HG02623 (cell line): Measurements from ENCODE around the gene SERPINE1.
A peak's percentile ranks its signal among the peaks of the same experiment; 100 is the strongest.

ENCODE experiments used
- ATAC-seq: cut with Tn5 transposase; IDR thresholded peaks from one replicate; pipeline ENCODE4 v1.9.1; 2021; ENCODE audit warnings: moderate library complexity; ENCODE audit not compliant: unreplicated experiment

Gene SERPINE1

DNA sequence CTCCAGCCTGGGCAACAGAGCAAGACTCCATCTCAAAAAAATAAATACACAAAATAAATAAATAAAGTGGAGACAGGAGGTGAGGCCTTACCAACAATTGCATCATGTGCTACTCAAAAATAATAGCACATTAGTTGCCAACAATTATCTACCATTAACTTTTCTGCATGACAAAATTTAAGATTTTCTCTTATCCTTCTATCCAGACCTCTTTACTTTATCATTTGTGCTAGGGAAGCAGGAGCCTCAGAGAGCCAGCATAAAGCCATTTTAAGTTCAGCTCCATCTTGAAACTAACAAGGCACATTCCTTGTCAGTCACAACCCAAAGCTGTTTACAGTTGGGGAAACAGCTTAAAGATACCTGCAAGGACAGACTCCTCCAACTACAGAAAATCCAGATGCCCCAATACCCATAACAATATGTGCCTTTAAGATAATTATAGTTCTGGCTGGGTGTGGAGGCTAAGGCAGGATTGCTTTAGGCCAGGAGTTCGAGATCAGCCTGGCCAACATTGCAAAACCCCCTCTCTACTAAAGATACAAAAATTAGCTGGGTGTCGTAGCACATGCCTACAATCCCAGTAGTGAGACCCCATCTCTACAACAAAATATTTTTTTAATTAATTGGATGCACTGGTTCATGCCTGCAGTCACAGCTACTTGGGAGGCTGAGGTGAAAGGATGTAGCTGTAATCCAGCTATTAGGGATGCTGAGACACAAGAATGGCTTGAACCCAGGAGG, 25.2 kb downstream of the SERPINE1 start:
- no peak for ATAC-seq

DNA sequence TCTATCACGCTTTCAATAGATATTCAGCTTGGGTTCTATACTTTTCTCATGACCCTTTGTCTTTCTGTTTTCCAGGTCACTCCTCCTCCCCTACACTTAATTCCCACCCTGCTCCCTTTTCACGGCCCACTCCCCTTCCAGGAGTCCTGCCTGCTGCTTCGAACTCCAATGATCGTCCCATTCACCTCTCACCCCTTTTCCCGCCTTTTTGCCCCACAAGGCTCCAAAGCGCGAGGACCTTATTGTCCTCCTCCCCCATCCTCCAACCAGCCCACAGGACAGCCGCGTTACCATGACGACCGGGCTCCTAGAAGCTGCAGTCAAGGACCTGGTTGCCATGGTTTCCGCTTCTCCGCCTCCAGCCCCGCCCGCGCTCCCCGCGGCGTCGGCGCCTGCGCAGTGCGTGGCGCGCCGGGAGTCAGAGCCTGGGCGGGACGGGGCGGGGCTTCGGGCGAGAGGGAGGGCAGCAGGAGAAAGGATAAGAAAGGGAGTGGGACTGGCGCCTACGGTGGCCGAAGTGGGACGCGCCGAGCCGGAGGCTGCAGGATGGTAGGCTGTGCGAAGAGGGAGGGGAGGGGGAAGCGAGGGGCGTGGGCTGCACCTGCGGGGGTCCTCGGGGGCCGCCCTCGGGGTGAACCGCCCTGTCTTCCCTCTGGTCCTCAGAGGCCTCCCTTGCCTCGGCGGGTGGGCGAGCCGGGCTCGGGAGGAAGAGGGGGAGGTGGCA, 27.2 kb downstream of the SERPINE1 start, which contains the start of gene AP1S1:
TSS of gene AP1S1 (plus strand) at position 508 of the 724 bp plus-strand sequence. CDS start at position 547, 39 bp downstream.
- peak; percentile 76 for ATAC-seq

DNA sequence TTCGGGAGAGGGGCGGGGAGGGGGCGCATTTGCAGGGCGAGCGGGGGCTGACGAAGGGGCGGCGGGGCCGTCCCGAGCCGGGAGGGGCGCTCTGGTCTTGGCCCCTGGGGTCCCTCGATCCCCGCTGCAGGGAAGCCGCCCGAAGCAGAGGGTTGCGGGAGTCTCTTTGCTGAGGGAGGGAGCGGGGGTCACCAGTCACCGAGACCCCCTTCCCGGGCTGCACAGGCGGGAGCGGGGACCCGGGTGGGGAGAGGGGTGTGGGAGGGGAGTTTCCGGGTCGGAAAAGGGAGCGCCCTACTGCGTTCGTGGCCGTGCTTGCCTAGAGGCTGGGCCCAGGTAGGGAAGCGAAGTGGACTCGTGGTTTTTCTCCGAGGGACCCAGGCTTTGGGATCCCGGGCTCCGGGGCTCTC, 27.8 kb downstream of the SERPINE1 start:
- peak; percentile 18 for ATAC-seq

DNA sequence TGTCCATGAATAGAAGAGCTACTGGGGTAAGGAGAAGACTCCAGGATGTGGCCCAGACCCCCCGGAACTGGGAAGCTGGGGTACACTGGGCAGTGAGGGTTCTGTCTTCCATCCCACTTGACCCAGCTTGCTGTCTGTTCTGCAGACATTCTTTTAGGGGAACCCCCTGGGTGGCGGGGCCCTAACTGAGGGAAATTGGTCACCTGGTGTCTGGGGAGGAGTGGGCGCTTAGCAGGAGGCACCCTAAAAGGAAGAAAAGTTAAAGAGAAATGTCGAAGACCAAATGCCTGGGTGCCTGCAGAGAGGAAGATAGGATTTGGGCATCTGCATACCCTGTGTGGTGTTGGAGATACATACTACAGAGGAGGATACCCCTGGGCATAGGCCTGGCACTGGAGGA, 28.4 kb downstream of the SERPINE1 start:
- no peak for ATAC-seq

DNA sequence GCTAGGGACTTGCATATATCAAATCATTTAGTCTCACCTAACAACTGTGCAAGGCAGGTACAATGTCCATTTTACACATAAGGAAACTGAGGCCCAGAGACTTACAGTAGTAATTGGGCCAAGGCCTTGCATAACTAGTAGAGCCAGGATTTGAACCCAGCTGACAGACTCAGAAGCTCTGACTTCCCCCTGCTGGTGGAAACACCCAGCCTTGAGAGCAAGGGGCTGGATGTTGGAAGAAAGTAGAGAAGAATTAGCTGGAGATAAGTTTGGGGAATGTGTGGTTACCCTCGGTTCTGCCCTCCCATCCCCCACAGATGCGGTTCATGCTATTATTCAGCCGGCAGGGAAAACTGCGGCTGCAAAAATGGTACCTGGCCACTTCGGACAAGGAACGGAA, 29.4 kb downstream of the SERPINE1 start:
- ATAC-seq = no peak

DNA sequence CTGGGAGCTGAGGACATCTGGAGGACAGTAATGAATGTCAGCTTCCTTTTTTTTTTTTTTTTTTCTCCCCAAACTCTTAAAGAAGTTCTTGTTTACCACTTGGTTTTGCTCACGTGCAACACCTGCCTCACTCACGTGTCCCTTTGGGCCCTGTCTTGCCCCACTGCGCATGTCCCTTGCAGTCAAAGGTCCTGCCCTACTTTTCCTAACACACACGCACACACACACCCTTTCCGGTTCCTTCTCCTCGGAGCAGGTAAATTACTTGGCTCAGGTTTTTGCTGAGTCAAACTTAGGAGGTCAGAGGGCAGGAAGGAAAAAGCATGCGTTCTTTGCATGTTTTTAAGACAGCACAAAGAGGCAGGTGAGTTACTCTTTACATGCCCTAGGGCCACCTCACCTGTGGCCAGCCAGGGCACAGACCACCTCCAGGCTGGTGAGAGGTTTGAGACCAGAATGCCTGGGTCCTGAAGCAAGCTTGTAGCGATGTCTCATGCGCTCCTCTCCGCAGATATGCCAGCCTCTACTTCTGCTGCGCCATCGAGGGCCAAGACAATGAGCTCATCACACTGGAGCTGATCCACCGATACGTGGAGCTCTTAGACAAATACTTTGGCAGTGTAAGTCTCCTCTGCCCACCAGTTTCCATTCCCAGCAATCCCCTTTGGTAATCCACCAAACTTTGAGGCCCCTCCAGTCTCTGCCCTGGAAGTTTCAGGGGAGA, 30.1 kb downstream of the SERPINE1 start:
- ATAC-seq = no peak

DNA sequence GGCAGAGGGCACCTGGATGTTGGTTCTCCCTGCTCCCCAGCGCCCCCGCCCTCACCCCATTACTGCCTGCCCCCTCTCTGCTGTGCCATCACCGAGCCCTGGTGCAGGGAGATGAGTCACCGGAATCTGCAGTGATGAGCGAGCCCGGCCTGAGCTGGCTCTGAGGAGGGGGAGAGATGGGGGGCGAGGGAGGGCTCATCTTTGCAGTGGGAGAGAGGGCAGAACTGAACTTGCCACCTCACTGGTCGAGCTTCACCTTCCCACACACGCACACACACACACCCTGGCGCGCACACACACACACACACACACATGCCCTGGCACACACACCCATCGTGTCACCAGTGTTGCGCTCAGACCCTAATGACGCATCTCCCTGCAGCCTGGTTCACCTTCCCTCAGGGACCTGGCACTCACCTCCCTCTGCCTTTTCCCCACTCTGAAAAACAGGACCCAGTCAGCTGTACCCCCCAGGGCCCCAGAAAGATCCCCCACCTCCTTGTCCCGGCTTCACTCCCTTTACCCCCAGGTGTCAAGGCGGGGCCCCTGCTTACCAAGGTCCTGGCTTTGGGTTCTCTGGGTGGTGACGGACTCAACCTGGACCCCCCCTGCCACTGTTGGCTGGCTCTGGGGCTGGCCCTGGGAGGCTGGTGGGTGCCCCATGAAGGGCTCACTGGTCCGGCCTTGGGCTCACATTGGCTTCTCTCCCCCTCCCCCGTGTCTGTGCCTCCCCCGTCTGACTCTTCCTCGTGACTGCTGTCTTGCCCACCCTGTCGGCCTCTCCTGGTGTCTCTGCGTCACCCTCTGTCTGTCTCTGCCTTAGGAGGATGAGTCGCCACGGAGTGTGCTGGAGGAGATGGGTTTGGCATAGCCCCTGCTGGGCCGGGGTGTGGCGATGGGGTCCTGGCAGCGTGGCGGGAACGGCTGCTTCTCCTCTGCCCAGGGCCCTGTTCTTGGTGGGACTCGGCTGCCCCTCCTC, 33.1 kb downstream of the SERPINE1 start:
- no peak for ATAC-seq

DNA sequence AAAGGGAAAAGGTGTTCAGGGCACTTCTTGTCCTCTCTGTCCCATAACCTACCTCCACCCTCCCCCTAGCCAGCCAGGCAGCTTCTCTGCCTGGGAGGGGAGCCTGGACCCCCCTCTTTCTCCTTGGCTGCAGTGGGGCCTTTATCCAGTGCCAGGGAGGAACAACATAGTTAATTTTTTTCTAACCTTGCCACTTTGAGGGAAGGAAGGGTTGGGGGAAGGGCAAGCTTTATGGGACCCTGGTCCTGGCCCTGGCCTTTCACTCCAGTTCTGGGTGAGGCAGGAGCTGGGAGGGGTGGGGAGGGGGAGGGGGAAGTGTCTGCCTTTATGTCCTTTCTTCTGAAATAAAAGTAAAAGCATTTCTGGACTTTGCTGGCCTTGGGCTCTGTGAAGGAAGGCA, 34.0 kb downstream of the SERPINE1 start:
- ATAC-seq = no peak

DNA sequence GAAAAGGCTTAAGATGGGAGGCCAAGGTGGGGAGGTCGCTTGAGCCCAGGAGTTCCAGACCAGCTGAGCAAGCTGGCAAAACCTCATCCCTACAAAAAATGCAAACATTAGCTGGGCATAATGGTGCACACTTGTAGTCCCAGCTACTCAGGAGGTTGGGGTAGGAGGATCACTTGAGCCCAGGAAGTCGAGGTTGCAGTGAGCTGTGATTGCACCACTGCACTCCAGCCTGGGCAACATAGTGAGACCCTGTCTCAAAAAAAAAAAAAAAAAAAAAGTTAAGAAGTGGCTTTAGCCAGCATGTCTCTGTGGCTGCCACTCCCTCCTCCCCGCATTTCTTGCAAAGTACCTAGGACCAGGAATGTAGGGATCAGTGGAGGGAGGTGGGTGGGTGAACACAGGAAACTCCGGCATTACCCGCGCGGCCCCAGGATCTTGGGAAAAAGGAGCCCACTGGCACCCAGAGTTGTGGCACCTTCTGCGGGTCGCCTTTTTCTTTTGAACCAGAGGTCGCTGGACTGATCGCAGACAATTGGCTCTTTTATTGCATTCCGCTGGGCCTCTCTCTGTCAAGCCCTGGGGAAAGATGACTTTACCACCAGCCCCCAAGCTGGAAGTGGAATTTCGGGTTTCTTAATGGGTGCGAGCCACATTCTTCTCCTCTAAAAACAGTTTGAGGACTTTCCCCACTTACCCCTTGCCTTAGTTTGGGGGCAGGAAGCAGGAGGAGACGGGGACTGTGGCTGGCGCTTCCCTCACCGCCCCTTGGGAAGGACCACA, 35.0 kb downstream of the SERPINE1 start:
- no peak for ATAC-seq

DNA sequence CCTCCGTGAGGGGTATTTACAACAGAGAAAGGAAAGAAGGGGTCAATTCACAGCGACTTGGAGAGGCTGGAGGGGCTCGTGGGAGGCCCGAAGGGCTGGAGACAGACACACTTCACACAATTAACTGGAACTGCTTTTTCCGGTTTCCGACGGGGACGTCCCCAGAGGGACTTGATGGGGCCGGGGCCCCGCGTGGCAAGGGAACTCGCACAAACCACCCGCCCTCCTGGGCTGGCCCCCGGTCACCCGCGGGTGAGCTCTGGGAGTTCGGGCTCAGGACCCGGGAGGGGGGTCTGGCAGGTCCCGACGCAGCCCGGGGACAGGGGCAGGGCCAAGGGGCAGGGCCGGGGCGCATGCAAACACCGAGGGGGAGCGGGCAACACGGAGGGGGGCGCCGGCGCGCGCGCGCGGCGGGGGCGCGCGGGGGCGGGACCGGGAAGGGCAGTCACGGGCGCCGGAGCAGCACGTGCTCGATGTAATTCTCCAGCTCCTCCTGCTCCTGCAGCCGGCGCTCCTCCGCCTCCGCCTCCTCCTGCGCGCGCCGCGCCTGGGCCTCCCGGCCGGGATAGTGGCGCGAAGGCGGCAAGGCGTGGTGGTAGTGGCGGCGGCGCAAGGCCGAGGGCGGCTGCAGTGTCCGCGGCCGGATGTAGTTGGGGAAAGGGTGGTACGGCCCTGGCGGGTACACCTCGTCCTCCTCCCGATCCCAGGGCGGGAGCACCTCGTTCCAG, 35.8 kb downstream of the SERPINE1 start:
- no peak for ATAC-seq

DNA sequence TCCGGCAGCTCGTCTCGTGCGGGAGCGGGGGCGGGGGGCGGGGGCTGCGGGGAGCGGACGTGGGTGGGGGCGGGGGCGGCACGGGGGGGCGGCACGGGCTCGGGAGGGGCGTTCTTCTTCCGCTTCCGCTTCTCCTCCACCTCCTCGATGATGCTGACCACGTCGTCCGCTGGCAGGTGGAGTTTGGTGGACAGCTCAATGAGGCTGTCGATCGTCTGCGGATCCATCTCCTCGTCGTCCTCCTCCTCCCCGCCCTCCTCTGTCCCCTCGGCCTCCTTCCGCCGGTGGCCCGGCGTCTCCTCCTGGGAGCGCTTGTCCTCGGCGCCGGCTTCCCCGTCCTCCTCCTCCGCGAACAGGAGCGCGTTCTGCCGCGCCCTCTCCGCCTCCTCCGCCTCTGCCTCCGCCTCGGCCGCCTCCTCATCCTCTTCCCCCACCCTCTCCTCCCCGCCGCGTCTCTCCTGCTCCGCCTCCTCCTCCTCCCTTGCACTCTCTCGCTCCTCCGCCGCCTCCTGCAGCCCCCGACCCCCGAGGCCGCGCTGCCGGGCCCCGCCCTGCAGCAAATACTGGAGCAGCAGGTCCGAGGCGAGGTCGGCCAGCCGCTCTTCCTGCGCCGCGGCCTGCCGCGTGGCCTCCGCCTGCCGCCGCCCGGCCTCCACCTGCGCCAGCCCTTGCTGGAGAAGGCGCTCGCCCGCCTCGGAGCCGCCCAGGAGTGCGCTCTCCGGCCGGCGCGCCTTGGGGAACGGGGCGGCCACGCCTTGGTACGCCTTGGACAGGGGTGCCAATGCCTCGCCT, 36.6 kb downstream of the SERPINE1 start:
- no peak for ATAC-seq

DNA sequence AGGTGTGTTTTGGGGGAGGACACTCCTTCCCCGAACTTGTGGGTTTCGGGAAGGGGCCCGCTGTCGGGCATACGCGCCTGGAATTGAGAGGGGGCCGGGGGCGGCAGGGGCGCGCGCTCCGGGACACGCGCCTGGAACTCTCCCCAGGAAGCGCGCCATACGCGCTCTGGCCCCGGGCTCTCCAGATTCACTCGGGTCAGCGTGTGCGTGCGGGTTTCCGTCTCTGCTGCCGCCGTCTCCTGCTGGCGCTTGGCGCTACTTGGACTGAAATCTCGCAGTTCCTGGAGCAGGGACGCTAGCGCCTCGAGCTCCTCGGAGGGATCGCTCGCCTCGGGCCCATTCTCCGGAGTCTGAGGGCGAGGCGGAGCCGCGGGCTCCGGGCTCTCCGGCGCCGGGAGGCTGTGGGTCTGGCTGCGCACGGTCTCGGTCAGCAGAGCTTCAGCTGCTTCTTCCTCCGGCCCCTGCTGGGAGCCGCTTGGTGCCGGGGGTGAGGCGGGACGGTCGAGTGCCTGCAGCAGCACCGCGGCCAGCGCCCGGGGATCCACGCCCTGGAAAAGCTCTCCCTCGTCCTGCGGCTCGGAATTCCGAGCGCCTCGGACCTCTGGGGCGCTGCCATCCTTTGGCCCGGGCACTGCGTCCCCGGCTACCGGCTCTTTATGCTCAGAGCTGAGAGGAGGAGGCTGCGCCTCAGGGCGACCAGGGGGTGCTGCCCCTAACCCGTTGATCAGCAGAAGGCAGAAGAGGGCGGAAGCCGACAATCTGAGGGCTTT, 37.4 kb downstream of the SERPINE1 start:
- no peak for ATAC-seq

DNA sequence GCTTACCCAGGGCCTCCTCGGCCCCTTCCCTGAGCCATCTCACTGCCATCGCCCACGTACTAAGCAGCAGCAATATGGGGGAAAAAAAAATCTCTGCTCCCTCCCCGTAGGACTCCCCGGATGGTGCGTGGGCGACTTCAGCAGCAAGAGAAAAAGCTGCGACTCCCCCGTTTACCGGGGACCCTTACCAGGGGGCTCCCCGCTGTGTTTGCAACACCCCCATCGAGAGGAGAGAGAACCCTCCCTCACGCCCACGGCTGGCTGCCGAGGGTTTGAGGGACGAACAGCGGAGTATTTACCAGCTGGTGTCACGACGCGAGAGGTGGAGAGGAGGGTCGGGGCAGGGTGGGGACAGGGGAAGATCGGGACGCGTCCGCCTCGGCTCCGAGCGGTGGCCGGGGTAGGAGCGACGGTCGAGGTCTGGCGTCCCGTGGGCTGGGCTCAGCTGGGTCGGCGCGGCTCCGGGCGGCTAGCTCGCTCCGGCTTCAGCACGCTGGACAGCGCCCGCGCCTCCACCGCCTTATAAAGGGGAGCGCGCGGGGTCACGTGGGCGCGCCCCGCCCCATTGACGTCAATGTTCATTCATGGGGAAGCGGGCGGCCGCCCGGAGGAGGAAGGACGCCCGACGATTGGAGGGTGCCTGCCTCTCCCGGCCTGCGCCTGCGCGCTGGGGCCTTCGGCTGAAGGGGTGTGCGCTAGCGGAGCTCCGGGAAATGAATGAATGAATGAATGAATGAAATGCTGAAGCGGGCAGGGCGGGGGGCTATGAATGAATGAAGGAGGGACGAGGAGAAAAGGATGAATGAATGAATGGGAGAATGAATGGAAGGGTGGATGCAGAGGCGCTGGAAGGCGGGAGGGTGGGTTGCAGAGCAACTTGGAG, 38.4 kb downstream of the SERPINE1 start, which contains the start of gene VGF:
TSS of gene VGF (minus strand) at position 495 of the 883 bp plus-strand sequence. CDS start 726 bp downstream, outside the sequence.
- peak; percentile 64 for ATAC-seq

DNA sequence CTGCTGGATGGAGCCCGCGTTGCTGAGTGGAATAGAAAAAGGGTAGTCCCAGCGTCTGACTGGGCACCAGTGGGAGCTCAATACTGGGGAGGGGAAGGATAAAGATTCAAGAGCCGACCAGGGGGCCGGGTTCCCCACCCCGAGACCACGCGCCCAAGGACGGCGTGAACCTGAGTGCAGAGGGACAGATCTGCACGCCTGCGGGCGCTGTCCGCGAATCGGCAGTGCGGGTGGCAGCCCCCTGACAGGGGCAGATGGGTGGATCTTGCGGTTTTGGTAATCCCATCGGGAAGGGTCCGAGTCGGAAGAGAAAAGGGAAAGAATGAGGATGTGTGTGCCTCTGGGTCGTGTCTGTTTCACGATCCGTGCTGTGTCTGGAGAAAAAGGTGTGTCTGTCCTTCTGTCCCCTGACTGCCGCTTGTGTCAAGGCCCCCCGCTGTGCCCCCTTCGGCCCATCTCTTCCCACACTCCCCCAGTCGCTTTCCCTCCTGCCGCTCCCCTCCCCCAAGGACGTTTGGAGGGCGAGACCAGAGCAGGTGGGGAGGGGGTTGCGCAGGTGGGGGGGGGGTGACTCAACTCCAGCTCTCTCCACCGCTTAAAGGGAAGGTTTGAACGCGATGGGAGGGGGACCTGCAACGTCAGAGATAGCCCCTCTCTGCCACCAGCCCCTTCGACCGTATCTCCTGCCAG, 39.2 kb downstream of the SERPINE1 start:
- no peak for ATAC-seq

DNA sequence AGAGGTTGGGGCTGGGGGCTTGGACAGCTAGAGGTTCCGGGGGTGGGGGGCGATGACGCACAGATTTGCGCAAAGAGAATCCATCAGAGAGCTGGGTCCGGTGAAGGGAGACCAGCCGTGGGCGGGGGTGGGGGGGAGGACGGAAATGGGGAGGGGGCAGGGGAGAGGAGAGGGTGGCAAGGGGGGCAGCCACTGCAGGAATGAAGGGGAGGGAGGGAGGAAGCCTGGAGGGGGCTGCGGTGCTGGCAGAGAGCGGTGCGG, 39.7 kb downstream of the SERPINE1 start:
- ATAC-seq = no peak
